Activated CD8-positive, alpha-beta memory T cell treated with anti-CD3 and anti-CD28 coated beads, Interleukin-2, amount 10 ng/mL, durations not matched to agents 7 days and 5 days (primary cell): ENCODE data around the gene GLYAT. TPM values are rescaled to one million over a fixed set of nuclear protein-coding genes. Genes with fewer than 3 reads are reported as not detected.
A peak's percentile ranks its signal among the peaks of the same experiment; 100 is the strongest.
"Not testable (repeated sequence)": the region's sequence is repeated elsewhere in the genome, so short reads cannot be mapped to it uniquely, and the experiment has no call there.

Source experiments
- ATAC-seq: fragments of 150-1000 bp; cut with Tn5 transposase; one replicate; pipeline ENCODE4 v1.10.0; 2021; ENCODE audit warnings: moderate library complexity
- CTCF ChIA-PET: fragments of 350-600 bp; sonication (Branson Sonifier 250); formaldehyde crosslinking; loops from one replicate; lab custom pipeline; 2021; ENCODE audit warnings: antibody characterized with exemption; lab: Charles Lee
- DNase-seq: peaks from one replicate; pipeline ENCODE4 v3.0.0-alpha.2; 2020
- H3K27ac Mint-ChIP-seq: one replicate; pipeline ENCODE4 v1.8.0; 2021; ENCODE audit warnings: mild to moderate bottlenecking, mixed read lengths
- H3K27me3 Mint-ChIP-seq: one replicate; pipeline ENCODE4 v1.8.0; 2021; ENCODE audit warnings: mixed read lengths
- H3K36me3 Mint-ChIP-seq: one replicate; pipeline ENCODE4 v1.8.0; 2021; ENCODE audit warnings: mild to moderate bottlenecking, mixed read lengths
- H3K4me1 Mint-ChIP-seq: one replicate; pipeline ENCODE4 v1.8.0; 2021; ENCODE audit warnings: mixed read lengths
- H3K4me3 Mint-ChIP-seq: one replicate; pipeline ENCODE4 v1.8.0; 2021; ENCODE audit warnings: mild to moderate bottlenecking, moderate library complexity, mixed read lengths
- H3K9me3 Mint-ChIP-seq: one replicate; pipeline ENCODE4 v1.8.0; 2022; ENCODE audit warnings: low read depth, mixed read lengths
- total RNA-seq, 2 experiments: library from RNA; stranded (reverse); gene quantifications; one replicate each; pipeline ENCODE4 v1.2.3, GENCODE V29; 2021

The GLYAT gene
- total RNA-seq, 2 experiments from 2014 or later: not detected

- CTCF ChIA-PET: interaction anchor here (1.1 to 1.5 kb wide), 4 partner anchors 11 to 450 kb away, joined by 3 to 5 read pairs (median 3); no protein-coding TSS in a partner anchor
- peak; percentile 81 for ATAC-seq
- Mint-ChIP-seq H3K4me3 (peak overlapping the region; percentile 31), H3K36me3 (no peaks in the 10 kb centered on the region), H3K9me3 (peaks cover 3% of the 10 kb centered on the region), H3K27me3 (peaks cover 13% of the 10 kb centered on the region), H3K27ac (peak overlapping the region; percentile 71), H3K4me1 (peaks cover 11% of the 10 kb centered on the region)
- peak; percentile 46 for DNase-seq
These were observed 45.6 kb downstream of the GLYAT start for GRCh38 chr11:58685973-58686722.

- Mint-ChIP-seq H3K4me1 (peaks cover 11% of the 10 kb centered on the region), H3K27me3 (peaks cover 14% of the 10 kb centered on the region)
- H3K27ac Mint-ChIP-seq, ATAC-seq, H3K9me3 Mint-ChIP-seq, DNase-seq, H3K36me3 Mint-ChIP-seq, CTCF ChIA-PET, H3K4me3 Mint-ChIP-seq: not testable (repeated sequence)
These were observed 49.1 kb downstream of the GLYAT start for GRCh38 chr11:58682660-58683059.

- not testable (repeated sequence) for ATAC-seq, H3K27ac Mint-ChIP-seq, H3K9me3 Mint-ChIP-seq, DNase-seq, H3K36me3 Mint-ChIP-seq, H3K4me3 Mint-ChIP-seq, H3K4me1 Mint-ChIP-seq, H3K27me3 Mint-ChIP-seq
- CTCF ChIA-PET: interaction anchor here (1.3 to 1.4 kb wide), 3 partner anchors 9 to 80 kb away, joined by 3 to 4 read pairs (median 3); no protein-coding TSS in a partner anchor
These were observed 54.2 kb downstream of the GLYAT start for GRCh38 chr11:58677536-58677935.

- Mint-ChIP-seq H3K36me3 (no peaks in the 10 kb centered on the region), H3K4me1 (no peaks in the 10 kb centered on the region), H3K4me3 (no peak overlapping the region), H3K9me3 (no peaks in the 10 kb centered on the region), H3K27ac (no peak overlapping the region), H3K27me3 (peaks cover 5% of the 10 kb centered on the region)
- no peak for DNase-seq
- ATAC-seq: no peak
- CTCF ChIA-PET: interaction anchor here (1.3 to 1.4 kb wide), 3 partner anchors 8 to 79 kb away, joined by 3 to 4 read pairs (median 3); no protein-coding TSS in a partner anchor
These were observed 55.1 kb downstream of the GLYAT start for GRCh38 chr11:58676563-58677135.

GRCh38 chr11:58675334-58676155 is 56.2 kb downstream of the GLYAT start:
- no peak overlapping the region for H3K27ac Mint-ChIP-seq
- CTCF ChIA-PET: interaction anchor here (0.8 kb wide), 1 partner anchor 11 kb away, joined by 5 read pairs; no protein-coding TSS in a partner anchor
- H3K9me3 Mint-ChIP-seq: no peaks in the 10 kb centered on the region
- H3K4me3 Mint-ChIP-seq: no peak overlapping the region
- no peaks in the 10 kb centered on the region for H3K27me3 Mint-ChIP-seq
- ATAC-seq: peak; percentile 93
- H3K4me1 Mint-ChIP-seq: no peaks in the 10 kb centered on the region
- DNase-seq: peak; percentile 75
- no peaks in the 10 kb centered on the region for H3K36me3 Mint-ChIP-seq

GRCh38 chr11:58674609-58675008 is 57.1 kb downstream of the GLYAT start:
- no peaks in the 10 kb centered on the region for H3K9me3 Mint-ChIP-seq
- no peak overlapping the region for H3K4me3 Mint-ChIP-seq
- H3K4me1 Mint-ChIP-seq: no peaks in the 10 kb centered on the region
- ATAC-seq: no peak
- H3K36me3 Mint-ChIP-seq: no peaks in the 10 kb centered on the region
- no peaks in the 10 kb centered on the region for H3K27me3 Mint-ChIP-seq
- no peak for DNase-seq
- CTCF ChIA-PET: interaction anchor here (0.8 to 0.9 kb wide), 2 partner anchors 11 to 15 kb away, joined by 3 to 5 read pairs; no protein-coding TSS in a partner anchor
- H3K27ac Mint-ChIP-seq: no peak overlapping the region

GRCh38 chr11:58671983-58672633 is 59.6 kb downstream of the GLYAT start:
- Mint-ChIP-seq H3K4me1 (no peaks in the 10 kb centered on the region), H3K27me3 (no peaks in the 10 kb centered on the region), H3K36me3 (no peaks in the 10 kb centered on the region), H3K4me3 (no peak overlapping the region), H3K9me3 (no peaks in the 10 kb centered on the region), H3K27ac (no peak overlapping the region)
- CTCF ChIA-PET: interaction anchor here (0.7 to 1.2 kb wide), 2 partner anchors 20 to 257 kb away, joined by 3 read pairs; no protein-coding TSS in a partner anchor
- DNase-seq (no peak), ATAC-seq (no peak)

GRCh38 chr11:58659910-58660570 is 71.7 kb downstream of the GLYAT start:
- ATAC-seq (no peak), DNase-seq (no peak)
- no peaks in the 10 kb centered on the region for H3K27me3 Mint-ChIP-seq
- CTCF ChIA-PET: interaction anchor here (0.6 kb wide), 1 partner anchor 14 kb away, joined by 3 read pairs; no protein-coding TSS in a partner anchor
- no peaks in the 10 kb centered on the region for H3K4me1 Mint-ChIP-seq
- no peak overlapping the region for H3K27ac Mint-ChIP-seq
- no peaks in the 10 kb centered on the region for H3K9me3 Mint-ChIP-seq
- H3K4me3 Mint-ChIP-seq: no peak overlapping the region
- no peaks in the 10 kb centered on the region for H3K36me3 Mint-ChIP-seq

GRCh38 chr11:58659404-58659803 is 72.3 kb downstream of the GLYAT start:
- ATAC-seq: no peak
- H3K36me3 Mint-ChIP-seq: no peaks in the 10 kb centered on the region
- CTCF ChIA-PET: interaction anchor here (0.6 kb wide), 1 partner anchor 15 kb away, joined by 3 read pairs; no protein-coding TSS in a partner anchor
- no peak overlapping the region for H3K4me3 Mint-ChIP-seq
- H3K9me3 Mint-ChIP-seq: no peaks in the 10 kb centered on the region
- no peak for DNase-seq
- peaks cover 2% of the 10 kb centered on the region for H3K4me1 Mint-ChIP-seq
- no peaks in the 10 kb centered on the region for H3K27me3 Mint-ChIP-seq
- no peak overlapping the region for H3K27ac Mint-ChIP-seq

Other genes with a start within 250 kb of the GLYAT start
- under 1 TPM; 0.44 to 0.96 TPM for gene OR5B21, start 223.8 kb downstream of the GLYAT start, total RNA-seq
- gene LPXN, start 156.1 kb downstream of the GLYAT start, total RNA-seq: 100 to 1,000 TPM; 141 to 225 TPM
- gene ZFP91, start 152.9 kb downstream of the GLYAT start, total RNA-seq: 10 to 100 TPM; 54.8 to 69.7 TPM
- 1 to 10 TPM; 3.4 to 3.5 TPM for gene CNTF, start 109.3 kb downstream of the GLYAT start, total RNA-seq
- gene GLYATL2, start 112.8 kb upstream of the GLYAT start, total RNA-seq: not detected
- not detected for gene GLYATL1, start 207.5 kb upstream of the GLYAT start, total RNA-seq